HEK293T (cell line): ENCODE data around the gene TANC1.

Experiments
- ARNT ChIP-seq: fragments of 450-650 bp; IDR thresholded peaks from 2 replicates; pipeline ENCODE4 v1.6.1; 2017; ENCODE audit warnings: mild to moderate bottlenecking
- CTBP1 ChIP-seq: fragments of 450-650 bp; IDR thresholded peaks from 2 replicates; pipeline ENCODE4 v1.6.1; 2016; ENCODE audit warnings: borderline replicate concordance
- ELF4 ChIP-seq: fragments of 450-650 bp; IDR thresholded peaks from 2 replicates; pipeline ENCODE4 v1.6.1; 2017; ENCODE audit warnings: antibody characterized with exemption
- FOXM1 ChIP-seq: fragments of 450-650 bp; IDR thresholded peaks from 2 replicates; pipeline ENCODE4 v1.6.1; 2017; ENCODE audit warnings: mild to moderate bottlenecking, borderline replicate concordance
- HDGF ChIP-seq: fragments of 450-650 bp; IDR thresholded peaks from 2 replicates; pipeline ENCODE4 v1.6.1; 2017; ENCODE audit warnings: antibody characterized with exemption, borderline replicate concordance
- SP1 ChIP-seq: fragments of 450-650 bp; IDR thresholded peaks from 2 replicates; pipeline ENCODE4 v1.6.1; 2017
- SUZ12 ChIP-seq: fragments of 450-650 bp; IDR thresholded peaks from 2 replicates; pipeline ENCODE4 v1.6.1; 2016; ENCODE audit warnings: mild to moderate bottlenecking

DNA sequence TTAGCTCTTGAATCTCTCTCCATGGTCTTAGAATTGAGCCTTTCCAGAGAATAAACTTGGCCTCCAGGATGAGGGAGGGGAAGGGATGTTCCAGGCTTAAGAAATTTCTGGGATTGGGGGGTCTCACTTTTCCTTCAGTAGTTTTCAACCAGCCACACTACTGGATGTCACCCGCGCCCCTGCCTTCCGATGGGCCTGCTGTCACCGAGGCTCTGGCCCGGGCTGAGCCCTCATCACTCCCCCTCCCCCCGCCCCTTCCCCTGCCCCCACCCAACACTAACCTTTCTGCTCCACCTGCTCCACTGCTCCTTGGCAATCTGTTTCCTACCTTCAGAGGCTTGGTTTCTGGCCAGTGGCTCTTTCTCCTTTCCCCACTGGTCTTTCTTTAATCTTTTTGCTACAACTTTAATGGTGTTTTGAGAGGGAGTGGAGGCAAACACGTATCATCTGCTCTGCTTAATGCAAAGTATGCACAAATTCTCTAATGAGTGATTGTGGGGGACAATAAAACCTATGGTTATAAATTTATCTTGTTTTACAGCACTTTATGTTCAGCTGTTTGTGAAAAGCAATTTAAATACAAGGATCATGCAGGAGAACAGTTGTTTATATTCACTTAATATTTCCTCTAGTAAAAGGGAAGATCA is 162.9 kb downstream of the TANC1 start:
- TF ChIP-seq SP1, result no peak
- TF ChIP-seq CTBP1, result no peak
- TF ChIP-seq SUZ12, result no peak
- no peak for TF ChIP-seq FOXM1
- TF ChIP-seq ARNT, result no peak
- TF ChIP-seq HDGF, result no peak
- no peak for TF ChIP-seq ELF4
